Testis (tissue), 3 donors: ENCODE results near the gene CPXM1. TPM values are rescaled to one million over a fixed set of nuclear protein-coding genes. Genes with fewer than 3 reads are reported as not detected.
"Not testable (repeated sequence)": the region's sequence is repeated elsewhere in the genome, so short reads cannot be mapped to it uniquely, and the experiment has no call there.

Experiments
- DNase-seq: peaks from one replicate; pipeline ENCODE4 v3.0.0-alpha.2; 2019
- H3K27ac ChIP-seq, 2 donors: fragments of 200-600 bp; sonication (generic); one replicate each; pipeline ENCODE4 v1.5.1; 2019
- H3K27me3 ChIP-seq: fragments of 200-600 bp; sonication (generic); one replicate; pipeline ENCODE4 v1.5.1; 2019
- H3K36me3 ChIP-seq: fragments of 200-600 bp; sonication (generic); one replicate; pipeline ENCODE4 v1.5.1; 2017; ENCODE audit warnings: low read depth; ENCODE audit errors: missing control alignments
- H3K4me1 ChIP-seq: fragments of 200-600 bp; sonication (generic); one replicate; pipeline ENCODE4 v1.5.1; 2019
- H3K4me3 ChIP-seq, 2 donors: fragments of 200-600 bp; sonication (generic); one replicate each; pipeline ENCODE4 v1.5.1; 2017 to 2019
- H3K9me3 ChIP-seq: fragments of 200-600 bp; sonication (generic); one replicate; pipeline ENCODE4 v1.5.1; 2017
- CTCF ChIP-seq, 3 experiments: fragments of 450-650 bp in 2 of 3; fragments of 200-600 bp in 1 of 3; sonication (generic) in 1 of 3; IDR thresholded peaks; one replicate each; pipeline ENCODE4 v1.5.1; 2016 to 2019; ENCODE audit warnings: antibody characterized with exemption in 3 of 3, mild to moderate bottlenecking in 2 of 3, moderate library complexity in 1 of 3
- POLR2A ChIP-seq: fragments of 450-650 bp; IDR thresholded peaks from one replicate; pipeline ENCODE4 v1.6.1; 2017; ENCODE audit warnings: antibody characterized with exemption, mild to moderate bottlenecking, moderate library complexity
- WGBS, 2 donors: methylation state at CpG; one replicate each; pipeline ENCODE4 v1.1.5; 2018; 5-methylcytosine and 5-hydroxymethylcytosine counted together
- intact Hi-C: fragments of 100-400 bp; cut with DNase I; formaldehyde crosslinking; loops from one replicate; pipeline ENCODE4 v1.15.1; 2023; ENCODE audit warnings: low total_unique reads
- polyA plus RNA-seq: library from polyadenylated mRNA; stranded (reverse); fragments of 350-450 nt; fragmentation: Illumina TruSeq; extraction: RNeasy Lipid Tissue Mini Kit (QIAGEN cat#74804); gene quantifications from one replicate; pipeline ENCODE4 v1.2.3, GENCODE V29; 2014; ENCODE audit warnings: low read depth, low replicate concordance; ENCODE audit not compliant: insufficient read depth
- total RNA-seq, 2 donors: library from RNA; depleted of rRNA; stranded (reverse); fragments of >200 nt; gene quantifications; one replicate each; pipeline ENCODE4 v1.2.3, GENCODE V29; 2016

CPXM1 gene
- total and polyA plus RNA-seq, 3 donors from 2014 or later = 3.5 to 25.2 (median 8.6) TPM

- Histone ChIP-seq H3K9me3 (no peaks in the 10 kb centered on the region), H3K27me3 (no peaks in the 10 kb centered on the region), H3K27ac (no peak overlapping the region), H3K4me3 (no peak overlapping the region), H3K4me1 (peaks cover 6% of the 10 kb centered on the region), H3K36me3 (no peaks in the 10 kb centered on the region)
- TF ChIP-seq POLR2A = no peak
- TF ChIP-seq CTCF (IDR thresholded peaks at IDR 0.05) = no peak
- 81 to 84% methylated on average over 4 to 6 of the region's 6 CpGs for WGBS, 2 donors
- no peak for DNase-seq
- intact Hi-C loops = no loop called here
Observed at GRCh38 chr20:2835331-2835796, 34.9 kb upstream of the CPXM1 start.

GRCh38 chr20:2834401-2835110, 34.1 kb upstream of the CPXM1 start:
- Histone ChIP-seq H3K27me3 (no peaks in the 10 kb centered on the region), H3K36me3 (no peaks in the 10 kb centered on the region), H3K27ac (no peak overlapping the region), H3K4me1 (peaks cover 4% of the 10 kb centered on the region), H3K9me3 (no peaks in the 10 kb centered on the region), H3K4me3 (no peak overlapping the region)
- no peak for DNase-seq
- 94 to 97% methylated on average over 14 of the region's 14 CpGs for WGBS, 2 donors
- TF ChIP-seq CTCF (IDR thresholded peaks at IDR 0.05) (no peak), POLR2A (no peak)
- intact Hi-C loops = no loop called here

GRCh38 chr20:2833761-2834160, 33.3 kb upstream of the CPXM1 start:
- no peak for DNase-seq
- Histone ChIP-seq H3K4me1 (no peaks in the 10 kb centered on the region), H3K4me3 (no peak overlapping the region), H3K27me3 (no peaks in the 10 kb centered on the region), H3K27ac (no peak overlapping the region), H3K9me3 (no peaks in the 10 kb centered on the region), H3K36me3 (no peaks in the 10 kb centered on the region)
- intact Hi-C loops = no loop called here
- WGBS, 2 donors = 69 to 80% methylated on average over 1 of the region's 1 CpG
- TF ChIP-seq POLR2A = no peak
- no peak for TF ChIP-seq CTCF (IDR thresholded peaks at IDR 0.05)

- H3K27me3 ChIP-seq, H3K9me3 ChIP-seq, H3K4me1 ChIP-seq, H3K36me3 ChIP-seq, H3K4me3 ChIP-seq, intact Hi-C loops, H3K27ac ChIP-seq, DNase-seq: not testable (repeated sequence)
- WGBS, 2 donors = 80 to 84% methylated on average over 7 of the region's 7 CpGs
Observed at GRCh38 chr20:2831206-2831605, 30.8 kb upstream of the CPXM1 start.

GRCh38 chr20:2829376-2829775, 28.9 kb upstream of the CPXM1 start:
- WGBS, 2 donors = 76 to 78% methylated on average over 6 of the region's 6 CpGs
- TF ChIP-seq POLR2A = no peak
- TF ChIP-seq CTCF (IDR thresholded peaks at IDR 0.05) = no peak
- Histone ChIP-seq H3K27me3 (no peaks in the 10 kb centered on the region), H3K27ac (no peak overlapping the region), H3K4me1 (no peaks in the 10 kb centered on the region), H3K4me3 (no peak overlapping the region), H3K9me3 (no peaks in the 10 kb centered on the region), H3K36me3 (no peaks in the 10 kb centered on the region)
- peak; percentile 4 for DNase-seq
- intact Hi-C loops = no loop called here
